CD4-positive, alpha-beta T cell (primary cell): ENCODE data around the gene FNIP2. TPM values are rescaled to one million over a fixed set of nuclear protein-coding genes. Genes with fewer than 3 reads are reported as not detected.

ENCODE experiments used
- ATAC-seq: fragments of 200-7000 bp; cut with Tn5 transposase; one replicate; pipeline ENCODE4 v1.10.0; 2022; ENCODE audit warnings: mild to moderate bottlenecking; ENCODE audit not compliant: poor library complexity
- CTCF ChIA-PET: fragments of 350-600 bp; sonication (Branson Sonifier 250); formaldehyde crosslinking; loops from one replicate; lab custom pipeline; 2021; ENCODE audit warnings: antibody characterized with exemption, inconsistent platforms; lab: Charles Lee
- POLR2A ChIA-PET: fragments of 350-600 bp; sonication (Branson Sonifier 250); formaldehyde crosslinking; loops from one replicate; lab custom pipeline; 2021; ENCODE audit warnings: antibody characterized with exemption, inconsistent platforms; lab: Charles Lee
- DNase-seq, 14 experiments: peaks; one replicate each; pipeline ENCODE4 v3.0.0-alpha.2; 2013 to 2020; ENCODE audit warnings: mixed read lengths in 2 of 14
- H3K27ac ChIP-seq, 2 donors: one replicate each; pipeline versions ENCODE4 v1.5.1 to v1.7.0; 2013; ENCODE audit warnings: low read length in 2 of 2, low read depth in 1 of 2, mild to moderate bottlenecking in 1 of 2
- H3K27me3 ChIP-seq, 2 experiments: 1 replicate in 1 of 2; 2 replicates in 1 of 2; pipeline versions ENCODE4 v1.6.1 to v1.7.0; 2013; ENCODE audit warnings: low read length in 2 of 2, control low read depth in 1 of 2, mild to moderate bottlenecking in 1 of 2, moderate library complexity in 1 of 2; ENCODE audit not compliant: insufficient read depth in 2 of 2, control insufficient read depth in 1 of 2
- H3K36me3 ChIP-seq: one replicate; pipeline ENCODE4 v1.6.1; 2013; ENCODE audit warnings: low read length, control low read depth; ENCODE audit not compliant: insufficient read depth
- H3K4me1 ChIP-seq: one replicate; pipeline ENCODE4 v1.6.1; 2013; ENCODE audit warnings: low read length, control low read depth; ENCODE audit not compliant: insufficient read depth
- H3K4me3 ChIP-seq: one replicate; pipeline ENCODE4 v1.5.1; 2013; ENCODE audit warnings: mild to moderate bottlenecking, low read length, moderate library complexity
- H3K9me3 ChIP-seq, 2 experiments: 1 replicate in 1 of 2; 2 replicates in 1 of 2; pipeline versions ENCODE4 v1.6.1 to v1.7.0; 2013; ENCODE audit warnings: low read length in 2 of 2, mild to moderate bottlenecking in 2 of 2, control low read depth in 1 of 2, moderate library complexity in 1 of 2; ENCODE audit not compliant: control insufficient read depth in 1 of 2, insufficient read depth in 1 of 2
- H3K27ac Mint-ChIP-seq: one replicate; pipeline ENCODE4 v1.8.0; 2020; ENCODE audit warnings: mixed read lengths
- H3K27me3 Mint-ChIP-seq: one replicate; pipeline ENCODE4 v1.8.0; 2021; ENCODE audit warnings: mixed read lengths
- H3K36me3 Mint-ChIP-seq: one replicate; pipeline ENCODE4 v1.8.0; 2021; ENCODE audit warnings: low read depth, mixed read lengths
- H3K4me1 Mint-ChIP-seq: one replicate; pipeline ENCODE4 v1.8.0; 2021; ENCODE audit warnings: low read depth, mixed read lengths
- H3K4me3 Mint-ChIP-seq: one replicate; pipeline ENCODE4 v1.8.0; 2020; ENCODE audit warnings: mild to moderate bottlenecking, mixed read lengths
- H3K9me3 Mint-ChIP-seq: one replicate; pipeline ENCODE4 v1.8.0; 2020; ENCODE audit warnings: mixed read lengths
- CTCF ChIP-seq: fragments of 200-600 bp; IDR thresholded peaks from one replicate; pipeline ENCODE4 v1.8.0; 2022; ENCODE audit warnings: antibody characterized with exemption, mild to moderate bottlenecking
- intact Hi-C, 2 experiments: fragments of 100-400 bp; cut with DNase I in 1 of 2; cut with micrococcal nuclease in 1 of 2; formaldehyde crosslinking; loops; one replicate each; pipeline versions ENCODE4 v1.15.1 to v1.9.0; 2023 to 2025; cut with DNase I, micrococcal nuclease
- polyA plus RNA-seq, 2 donors: library from polyadenylated mRNA; unstranded; fragments of 120-200 nt; gene quantifications; one replicate each; pipeline ENCODE4 v1.2.1, GENCODE V29; 2013
- total RNA-seq, 174 experiments: library from RNA in 2 of 174; stranded (reverse) in 2 of 174; gene quantifications; one replicate each; pipeline ENCODE4 v1.2.3 and lab custom pipeline; 2021 to 2026

FNIP2 gene
- total RNA-seq: 1 to 10 TPM; 7.5 to 7.7 TPM
- 6.5 TPM for polyA plus RNA-seq (2013, experiment 1 of 2)
- 6.1 TPM for polyA plus RNA-seq (2013, experiment 2 of 2)
- total RNA-seq (lab: John Stamatoyannopoulos, UW): 16.1 to 90.2 (median 29.2) reads per million in 172 experiments

DNA sequence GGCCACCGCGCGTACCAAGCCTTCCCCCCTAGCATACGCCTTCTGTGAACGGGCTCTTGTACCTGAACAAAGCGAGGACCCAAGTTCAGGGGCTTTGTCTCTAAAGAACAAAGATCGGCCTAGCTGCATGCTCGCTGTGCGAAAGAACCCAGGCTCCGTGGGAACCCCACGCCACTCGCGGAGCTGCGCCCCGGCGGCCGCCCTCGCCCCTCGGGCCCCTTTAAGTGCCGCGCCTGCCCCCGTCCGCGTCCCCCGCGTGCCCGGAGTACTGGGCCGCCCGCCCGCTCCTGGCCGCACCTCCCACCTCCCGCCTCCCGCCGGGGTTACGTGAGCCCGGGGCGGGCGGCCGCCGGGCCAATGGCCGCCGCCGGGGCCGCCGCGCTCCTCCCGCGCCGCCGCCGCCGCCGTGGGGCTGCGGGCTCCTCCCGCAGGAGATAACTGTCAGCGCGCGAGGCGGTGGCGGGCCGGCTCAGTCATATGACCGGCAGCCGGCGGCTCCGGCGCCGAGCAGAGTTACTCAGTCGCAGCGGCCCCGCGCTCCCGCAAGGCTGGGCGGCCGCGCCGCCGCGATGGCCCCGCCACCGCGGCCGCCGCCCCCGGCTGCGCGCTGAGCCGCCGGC is at the start of gene FNIP2:
Gene FNIP2 (plus strand): TSS at position 472 of the 620 bp plus-strand sequence. CDS start 187 bp downstream, outside the sequence.
- Mint-ChIP-seq H3K27ac (peak within 1 kb of the TSS; percentile 91), H3K9me3 (no peaks in the 10 kb centered on the region), H3K4me3 (peak within 1 kb of the TSS; percentile 98), H3K27me3 (no peaks in the 10 kb centered on the region), H3K36me3 (peaks cover 4% of the 10 kb centered on the region), H3K4me1 (peaks cover 42% of the 10 kb centered on the region)
- H3K4me1 ChIP-seq: peaks cover 10% of the 10 kb centered on the region
- H3K36me3 ChIP-seq: no peaks in the 10 kb centered on the region
- intact Hi-C loops: loop anchor here in 1 of 2 experiments (1.0 kb wide), 1 partner anchor 43 kb away; no protein-coding TSS in a partner anchor
- no peak for TF ChIP-seq CTCF
- H3K27ac ChIP-seq: peak within 1 kb of the TSS; percentile 32 to 62
- ChIA-PET POLR2A (interaction anchor here (0.7 to 2.5 kb wide), 6 partner anchors 10 to 82 kb away, joined by 3 to 9 read pairs (median 6); no protein-coding TSS in a partner anchor), CTCF (no interaction called here)
- H3K4me3 ChIP-seq: peak within 1 kb of the TSS; percentile 69
- no peaks in the 10 kb centered on the region for H3K9me3 ChIP-seq
- no peaks in the 10 kb centered on the region for H3K27me3 ChIP-seq
- DNase-seq: peak; percentile 39 to 90 (median 66)
- ATAC-seq: peak; percentile 78

- ChIA-PET CTCF (no interaction called here), POLR2A (interaction anchor here (0.7 to 1.2 kb wide), 2 partner anchors 11 to 48 kb away, joined by 3 read pairs; no protein-coding TSS in a partner anchor)
- no peak for TF ChIP-seq CTCF
- Mint-ChIP-seq H3K9me3 (no peaks in the 10 kb centered on the region), H3K27ac (peak overlapping the region; percentile 94), H3K4me3 (peak overlapping the region; percentile 96), H3K4me1 (peaks cover 45% of the 10 kb centered on the region), H3K27me3 (no peaks in the 10 kb centered on the region), H3K36me3 (peaks cover 65% of the 10 kb centered on the region)
- peak overlapping the region; percentile 97 for H3K4me3 ChIP-seq
- ATAC-seq (no peak), DNase-seq (no peak)
- intact Hi-C loops: loop anchor here (2.0 to 5.0 kb wide), 2 partner anchors 49 to 381 kb away; partner anchors contain the start of genes ETFDH (in 1 of the 2) and RAPGEF2 (in 1 of the 2)
- H3K36me3 ChIP-seq: peaks cover 40% of the 10 kb centered on the region
- H3K27me3 ChIP-seq: no peaks in the 10 kb centered on the region
- H3K27ac ChIP-seq: peak overlapping the region in 1 of 2 donors; percentile 94
- H3K4me1 ChIP-seq: peaks cover 17% of the 10 kb centered on the region
- H3K9me3 ChIP-seq: no peaks in the 10 kb centered on the region
Observed at GRCh38 chr4:158721680-158722079, 47.1 kb upstream of the FNIP2 start.

- POLR2A ChIA-PET: interaction anchor here (0.7 to 1.2 kb wide), 2 partner anchors 12 to 47 kb away, joined by 3 read pairs; no protein-coding TSS in a partner anchor
- peak in 3 of 14 experiments; percentile 9 to 47 (median 44) for DNase-seq
- peak; percentile 7 for ATAC-seq
Observed at GRCh38 chr4:158722291-158722916, 46.4 kb upstream of the FNIP2 start.

More at GRCh38 chr4:158722291-158722916, 46.4 kb upstream of the FNIP2 start:
- peaks cover 32% of the 10 kb centered on the region for H3K36me3 ChIP-seq
- intact Hi-C loops: loop anchor here (2.0 to 5.0 kb wide), 2 partner anchors 50 to 380 kb away; partner anchors contain the start of genes ETFDH (in 1 of the 2) and RAPGEF2 (in 1 of the 2)
- CTCF ChIA-PET: no interaction called here
- Mint-ChIP-seq H3K4me3 (peak overlapping the region; percentile 96), H3K9me3 (no peaks in the 10 kb centered on the region), H3K27me3 (no peaks in the 10 kb centered on the region), H3K4me1 (peaks cover 45% of the 10 kb centered on the region), H3K36me3 (peaks cover 57% of the 10 kb centered on the region), H3K27ac (peak overlapping the region; percentile 94)
- TF ChIP-seq CTCF: no peak
- no peaks in the 10 kb centered on the region for H3K9me3 ChIP-seq
- H3K4me3 ChIP-seq: peak overlapping the region; percentile 97
- no peaks in the 10 kb centered on the region for H3K27me3 ChIP-seq
- peaks cover 17% of the 10 kb centered on the region for H3K4me1 ChIP-seq
- H3K27ac ChIP-seq: peak overlapping the region; percentile 85 to 94
